NCI-H345 treated with DMSO at 0.1 percent for 48 hours (cell line): ENCODE data around the gene NCEH1.

ENCODE experiments used
- DNase-seq: peaks from one replicate; lab custom pipeline; 2025; ENCODE audit not compliant: unreplicated experiment; lab: John Stamatoyannopoulos, UW

NCEH1 gene

GRCh38 chr3:172591125-172591605 is 119.7 kb downstream of the NCEH1 start:
- DNase-seq: no peak

GRCh38 chr3:172586436-172586835 is 124.4 kb downstream of the NCEH1 start:
- no peak for DNase-seq

- DNase-seq: no peak
These were observed 124.9 kb downstream of the NCEH1 start for GRCh38 chr3:172585954-172586353.

- no peak for DNase-seq
These were observed 128.2 kb downstream of the NCEH1 start for GRCh38 chr3:172582712-172583111.

- no peak for DNase-seq
These were observed 129.1 kb downstream of the NCEH1 start for GRCh38 chr3:172581757-172582166.

- no peak for DNase-seq
These were observed 130.0 kb downstream of the NCEH1 start for GRCh38 chr3:172580680-172581401.
